Lower lobe of right lung (tissue), 2 donors: ENCODE measurements around the gene DYNC1H1. TPM values are rescaled to one million over a fixed set of nuclear protein-coding genes. Genes with fewer than 3 reads are reported as not detected.
A peak's percentile ranks its signal among the peaks of the same experiment; 100 is the strongest.

ENCODE experiments used
- ATAC-seq, 2 donors: fragments of 200-7000 bp; cut with Tn5 transposase; one replicate each; pipeline ENCODE4 v1.9.1; 2020 to 2022; ENCODE audit warnings: mild to moderate bottlenecking in 2 of 2, moderate library complexity in 2 of 2
- DNase-seq: peaks from one replicate; pipeline ENCODE4 v3.0.0-alpha.2; 2020
- H3K27ac ChIP-seq: fragments of 200-600 bp; one replicate; pipeline ENCODE4 v1.8.0; 2022
- H3K27me3 ChIP-seq: fragments of 200-600 bp; one replicate; pipeline ENCODE4 v1.8.0; 2022; ENCODE audit warnings: low read depth
- H3K36me3 ChIP-seq: fragments of 200-600 bp; one replicate; pipeline ENCODE4 v1.8.0; 2022; ENCODE audit warnings: mild to moderate bottlenecking
- H3K4me1 ChIP-seq: fragments of 200-600 bp; one replicate; pipeline ENCODE4 v1.8.0; 2022
- H3K4me3 ChIP-seq: fragments of 200-600 bp; one replicate; pipeline ENCODE4 v1.8.0; 2022; ENCODE audit warnings: mild to moderate bottlenecking
- H3K9me3 ChIP-seq: fragments of 200-600 bp; one replicate; pipeline ENCODE4 v1.8.0; 2022
- CTCF ChIP-seq: fragments of 200-600 bp; IDR thresholded peaks from one replicate; pipeline ENCODE4 v1.8.0; 2022; ENCODE audit warnings: antibody characterized with exemption, mild to moderate bottlenecking
- intact Hi-C: fragments of 100-400 bp; cut with DNase I; formaldehyde crosslinking; loops from one replicate; pipeline ENCODE4 v1.11.0; 2022
- total RNA-seq: library from RNA; stranded (reverse); fragmentation: NEBNext Ultra II Directional; extraction: Animal tissue kit (Norgen Biotek cat#: 25700); gene quantifications from one replicate; pipeline ENCODE4 v1.2.1, GENCODE V29; 2021
- donor health status: DM: no; HTN: yes; CAD: no; lungs with severe emphysema.

Gene DYNC1H1
- total RNA-seq, 1 donor from 2014 or later = 437 TPM

DNA sequence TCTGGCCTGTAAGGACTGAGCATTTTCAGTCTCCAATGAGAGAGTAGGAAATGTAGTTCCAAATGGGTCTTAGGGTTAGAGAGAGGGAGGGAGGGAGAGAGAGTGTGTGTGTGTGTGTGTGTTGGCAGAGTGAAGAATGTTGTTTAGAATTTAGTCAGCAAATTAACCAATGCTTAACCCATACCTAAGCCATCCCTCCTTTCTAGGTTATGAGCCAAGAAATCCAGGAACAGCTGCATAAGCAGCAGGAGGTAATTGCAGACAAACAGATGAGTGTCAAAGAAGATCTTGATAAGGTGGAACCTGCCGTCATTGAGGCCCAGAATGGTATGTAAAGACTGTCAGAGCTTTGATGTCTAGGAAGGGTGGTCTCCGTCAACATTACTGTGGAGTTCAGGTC, 65.6 kb downstream of the DYNC1H1 start:
- TF ChIP-seq CTCF = no peak
- H3K4me1 ChIP-seq = no peaks in the 10 kb centered on the region
- peaks cover 100% of the 10 kb centered on the region for H3K36me3 ChIP-seq
- no peaks in the 10 kb centered on the region for H3K27me3 ChIP-seq
- DNase-seq (no peak), ATAC-seq (no peak)
- H3K4me3 ChIP-seq = no peak overlapping the region
- intact Hi-C loops = no loop called here
- no peak overlapping the region for H3K27ac ChIP-seq
- H3K9me3 ChIP-seq = no peaks in the 10 kb centered on the region

- TF ChIP-seq CTCF = no peak
- Histone ChIP-seq H3K27me3 (no peaks in the 10 kb centered on the region), H3K27ac (no peak overlapping the region), H3K9me3 (no peaks in the 10 kb centered on the region), H3K4me1 (no peaks in the 10 kb centered on the region), H3K36me3 (peaks cover 100% of the 10 kb centered on the region), H3K4me3 (no peak overlapping the region)
- DNase-seq (no peak), ATAC-seq (no peak)
- intact Hi-C loops = no loop called here
Measured at GRCh38 chr14:102033241-102033640, 68.9 kb downstream of the DYNC1H1 start.

DNA sequence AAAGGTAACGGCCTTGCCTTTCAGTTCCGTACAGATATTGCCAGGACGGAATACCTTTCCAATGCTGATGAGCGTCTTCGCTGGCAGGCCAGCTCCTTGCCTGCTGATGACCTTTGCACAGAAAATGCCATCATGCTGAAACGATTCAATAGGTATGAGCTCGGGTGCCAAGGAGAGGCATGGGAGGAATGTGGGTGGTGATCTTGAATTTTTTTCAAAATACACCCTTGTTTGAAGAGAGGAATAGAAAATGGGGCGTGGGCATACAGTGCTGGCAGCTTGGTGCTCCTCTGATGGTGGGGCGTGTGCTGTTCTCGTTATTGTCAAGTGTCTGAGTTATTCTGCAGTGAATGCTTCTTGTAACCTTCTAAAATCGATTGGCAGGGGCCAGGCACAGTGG, 69.9 kb downstream of the DYNC1H1 start:
- no peaks in the 10 kb centered on the region for H3K4me1 ChIP-seq
- intact Hi-C loops = no loop called here
- peaks cover 100% of the 10 kb centered on the region for H3K36me3 ChIP-seq
- peak overlapping the region; percentile 33 for H3K27ac ChIP-seq
- TF ChIP-seq CTCF = no peak
- no peak overlapping the region for H3K4me3 ChIP-seq
- H3K27me3 ChIP-seq = no peaks in the 10 kb centered on the region
- no peak for DNase-seq
- ATAC-seq = peak; percentile 85 to 88
- H3K9me3 ChIP-seq = no peaks in the 10 kb centered on the region

DNA sequence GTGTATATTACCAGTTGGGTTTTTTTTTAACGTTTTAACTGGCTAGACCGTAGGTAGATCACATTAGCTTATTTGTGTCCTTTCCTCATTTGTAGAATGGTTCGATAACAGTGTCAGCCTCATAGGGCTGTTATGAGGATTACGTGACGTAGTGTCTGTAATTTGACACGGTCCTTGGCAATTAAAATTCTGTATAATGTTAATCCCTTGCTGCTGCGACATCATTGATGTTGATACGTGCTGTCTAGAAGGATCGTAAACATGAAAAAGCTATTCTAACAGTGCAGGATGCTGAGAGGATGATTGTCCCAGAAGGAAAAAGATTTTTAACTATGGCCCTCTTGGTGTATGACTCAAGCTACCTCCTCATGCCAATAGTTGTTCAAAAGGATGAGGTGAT, 71.5 kb downstream of the DYNC1H1 start:
- H3K9me3 ChIP-seq = no peaks in the 10 kb centered on the region
- no peak for DNase-seq
- ATAC-seq = no peak
- H3K4me3 ChIP-seq = no peak overlapping the region
- H3K4me1 ChIP-seq = no peaks in the 10 kb centered on the region
- no peaks in the 10 kb centered on the region for H3K27me3 ChIP-seq
- H3K27ac ChIP-seq = no peak overlapping the region
- intact Hi-C loops = no loop called here
- peaks cover 100% of the 10 kb centered on the region for H3K36me3 ChIP-seq
- TF ChIP-seq CTCF = no peak

GRCh38 chr14:102037686-102038085, 73.3 kb downstream of the DYNC1H1 start:
- Histone ChIP-seq H3K4me3 (no peak overlapping the region), H3K27me3 (no peaks in the 10 kb centered on the region), H3K36me3 (peaks cover 100% of the 10 kb centered on the region), H3K9me3 (no peaks in the 10 kb centered on the region), H3K4me1 (no peaks in the 10 kb centered on the region), H3K27ac (no peak overlapping the region)
- no peak for DNase-seq
- no peak for TF ChIP-seq CTCF
- ATAC-seq = no peak
- intact Hi-C loops = no loop called here

GRCh38 chr14:102039157-102039556, 74.8 kb downstream of the DYNC1H1 start:
- DNase-seq (no peak), ATAC-seq (no peak)
- Histone ChIP-seq H3K9me3 (no peaks in the 10 kb centered on the region), H3K27ac (no peak overlapping the region), H3K36me3 (peaks cover 100% of the 10 kb centered on the region), H3K4me3 (no peak overlapping the region), H3K27me3 (no peaks in the 10 kb centered on the region), H3K4me1 (no peaks in the 10 kb centered on the region)
- TF ChIP-seq CTCF = no peak
- intact Hi-C loops = no loop called here
